ENCODE measurements around the gene DLX2. TPM values are rescaled to one million over a fixed set of nuclear protein-coding genes. Genes with fewer than 3 reads are reported as not detected.

Gene DLX2
- total RNA-seq, 1 donor from 2014 or later, result 17.6 TPM

- peak; percentile 43 for TF ChIP-seq CTCF (IDR thresholded peaks at IDR 0.05)
- no peak for DNase-seq (ENCODE audit: extremely low spot score, unreplicated experiment)
- Mint-ChIP-seq H3K9me3 (ENCODE audit: unreplicated experiment) (no peaks in the 10 kb centered on the region), H3K36me3 (ENCODE audit: unreplicated experiment) (peaks cover 6% of the 10 kb centered on the region), H3K4me3 (ENCODE audit: unreplicated experiment) (peak overlapping the region; percentile 83), H3K27me3 (ENCODE audit: unreplicated experiment) (no peaks in the 10 kb centered on the region), H3K4me1 (ENCODE audit: unreplicated experiment) (peaks cover 74% of the 10 kb centered on the region), H3K27ac (ENCODE audit: unreplicated experiment) (peak overlapping the region; percentile 100)
Measured at GRCh38 chr2:172095905-172096625, 6.6 kb downstream of the DLX2 start.

- H3K9me3 Mint-ChIP-seq (ENCODE audit: unreplicated experiment), result no peaks in the 10 kb centered on the region
- TF ChIP-seq CTCF (IDR thresholded peaks at IDR 0.05), result no peak
- peak overlapping the region; percentile 100 for H3K27ac Mint-ChIP-seq (ENCODE audit: unreplicated experiment)
- no peaks in the 10 kb centered on the region for H3K27me3 Mint-ChIP-seq (ENCODE audit: unreplicated experiment)
- H3K36me3 Mint-ChIP-seq (ENCODE audit: unreplicated experiment), result peaks cover 2% of the 10 kb centered on the region
- peaks cover 77% of the 10 kb centered on the region for H3K4me1 Mint-ChIP-seq (ENCODE audit: unreplicated experiment)
- peak; percentile 95 for DNase-seq (ENCODE audit: extremely low spot score, unreplicated experiment)
- peak overlapping the region; percentile 83 for H3K4me3 Mint-ChIP-seq (ENCODE audit: unreplicated experiment)
Measured at GRCh38 chr2:172095146-172095904, 7.4 kb downstream of the DLX2 start.

GRCh38 chr2:172094294-172095145 lies 8.2 kb downstream of the DLX2 start:
- Mint-ChIP-seq H3K4me3 (ENCODE audit: unreplicated experiment) (peak overlapping the region; percentile 83), H3K9me3 (ENCODE audit: unreplicated experiment) (no peaks in the 10 kb centered on the region), H3K4me1 (ENCODE audit: unreplicated experiment) (peaks cover 80% of the 10 kb centered on the region), H3K36me3 (ENCODE audit: unreplicated experiment) (no peaks in the 10 kb centered on the region), H3K27me3 (ENCODE audit: unreplicated experiment) (no peaks in the 10 kb centered on the region), H3K27ac (ENCODE audit: unreplicated experiment) (peak overlapping the region; percentile 100)
- no peak for TF ChIP-seq CTCF (IDR thresholded peaks at IDR 0.05)
- DNase-seq (ENCODE audit: extremely low spot score, unreplicated experiment), result no peak

GRCh38 chr2:172093416-172094293 lies 9.0 kb downstream of the DLX2 start:
- TF ChIP-seq CTCF (IDR thresholded peaks at IDR 0.05), result no peak
- Mint-ChIP-seq H3K36me3 (ENCODE audit: unreplicated experiment) (peaks cover under 1% of the 10 kb centered on the region), H3K27me3 (ENCODE audit: unreplicated experiment) (no peaks in the 10 kb centered on the region), H3K27ac (ENCODE audit: unreplicated experiment) (peak overlapping the region; percentile 100), H3K4me3 (ENCODE audit: unreplicated experiment) (peak overlapping the region; percentile 83), H3K9me3 (ENCODE audit: unreplicated experiment) (no peaks in the 10 kb centered on the region), H3K4me1 (ENCODE audit: unreplicated experiment) (peaks cover 81% of the 10 kb centered on the region)
- DNase-seq (ENCODE audit: extremely low spot score, unreplicated experiment), result no peak

Data from osteocyte (in vitro differentiated cells).